COLO668 (cell line): ENCODE data around the gene IRF9.

ENCODE experiments used
- DNase-seq: peaks from one replicate; lab custom pipeline; 2025; ENCODE audit not compliant: unreplicated experiment; lab: John Stamatoyannopoulos, UW

Gene IRF9

DNA sequence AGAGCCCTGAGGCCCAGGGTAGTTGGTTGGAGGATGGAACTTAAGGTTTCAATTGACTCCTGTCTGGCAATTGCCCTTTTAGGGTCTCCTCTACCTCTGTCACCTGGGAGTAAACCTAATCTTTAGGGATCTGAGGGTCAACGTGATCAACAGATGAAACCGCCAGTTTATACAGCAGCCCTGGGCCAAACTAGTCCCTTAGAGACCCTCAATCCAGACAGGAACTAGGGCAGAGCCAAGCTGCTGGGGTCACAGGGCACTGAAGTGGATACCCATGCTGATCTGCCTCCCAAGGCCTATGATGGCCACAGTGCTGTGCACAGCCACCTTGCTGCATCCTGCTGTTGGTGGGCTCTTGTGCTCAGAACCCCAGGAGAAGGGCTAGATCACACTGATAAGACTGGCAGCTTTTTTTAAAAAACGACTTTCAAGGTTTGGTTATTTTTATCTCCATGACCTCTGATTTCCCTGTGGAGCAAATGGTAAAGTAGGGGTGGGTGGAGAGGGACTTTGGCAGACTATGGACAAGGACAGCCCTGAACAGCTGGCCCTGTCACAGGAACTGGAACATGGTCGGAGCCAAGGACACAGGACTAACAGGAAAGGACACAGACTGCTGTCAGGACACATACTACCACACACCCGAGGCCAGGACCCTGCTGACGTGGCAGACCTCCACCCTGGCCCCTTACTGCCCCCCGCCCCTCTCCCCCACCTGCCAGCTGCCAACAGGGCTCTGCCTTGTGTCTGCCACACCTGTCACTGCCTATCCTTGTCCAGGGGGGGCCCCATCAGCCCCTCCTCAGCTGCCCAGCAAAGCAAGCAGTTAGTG, 30.1 kb upstream of the IRF9 start:
- DNase-seq = no peak

DNA sequence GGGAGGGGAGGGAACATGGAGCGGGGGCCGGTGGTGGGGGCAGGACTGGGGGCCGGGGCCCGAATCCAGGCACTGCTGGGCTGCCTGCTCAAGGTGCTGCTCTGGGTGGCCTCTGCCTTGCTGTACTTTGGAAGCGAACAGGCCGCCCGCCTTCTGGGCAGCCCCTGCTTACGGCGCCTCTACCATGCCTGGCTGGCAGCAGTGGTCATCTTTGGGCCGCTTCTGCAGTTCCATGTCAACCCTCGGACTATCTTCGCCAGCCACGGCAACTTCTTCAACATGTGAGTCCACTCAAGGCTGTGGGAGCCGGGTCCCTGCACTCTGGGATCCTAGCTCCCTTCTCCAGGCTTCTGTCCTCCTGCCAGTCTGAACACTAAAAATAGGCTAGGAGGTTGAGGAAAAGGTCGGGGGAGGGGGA, 29.5 kb upstream of the IRF9 start:
- no peak for DNase-seq

DNA sequence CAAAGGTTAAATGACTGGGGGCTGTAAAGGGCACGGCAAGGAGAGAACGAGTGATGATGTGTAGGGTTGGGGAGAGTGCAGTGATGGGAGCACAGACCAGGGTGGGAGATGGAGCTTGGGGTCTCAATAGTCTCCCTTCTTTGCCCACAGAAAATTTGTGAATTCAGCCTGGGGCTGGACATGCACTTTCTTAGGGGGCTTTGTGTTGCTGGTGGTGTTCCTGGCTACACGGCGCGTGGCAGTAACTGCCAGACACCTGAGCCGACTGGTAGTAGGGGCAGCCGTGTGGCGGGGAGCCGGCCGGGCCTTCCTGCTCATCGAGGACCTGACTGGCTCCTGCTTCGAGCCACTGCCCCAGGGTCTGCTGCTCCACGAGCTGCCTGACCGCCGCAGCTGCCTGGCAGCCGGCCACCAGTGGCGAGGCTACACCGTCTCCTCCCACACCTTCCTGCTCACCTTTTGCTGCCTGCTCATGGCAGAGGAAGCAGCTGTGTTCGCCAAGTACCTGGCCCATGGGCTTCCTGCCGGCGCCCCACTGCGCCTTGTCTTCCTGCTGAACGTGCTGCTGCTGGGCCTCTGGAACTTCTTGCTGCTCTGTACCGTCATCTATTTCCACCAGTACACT, 28.9 kb upstream of the IRF9 start:
- peak; percentile 77 for DNase-seq

DNA sequence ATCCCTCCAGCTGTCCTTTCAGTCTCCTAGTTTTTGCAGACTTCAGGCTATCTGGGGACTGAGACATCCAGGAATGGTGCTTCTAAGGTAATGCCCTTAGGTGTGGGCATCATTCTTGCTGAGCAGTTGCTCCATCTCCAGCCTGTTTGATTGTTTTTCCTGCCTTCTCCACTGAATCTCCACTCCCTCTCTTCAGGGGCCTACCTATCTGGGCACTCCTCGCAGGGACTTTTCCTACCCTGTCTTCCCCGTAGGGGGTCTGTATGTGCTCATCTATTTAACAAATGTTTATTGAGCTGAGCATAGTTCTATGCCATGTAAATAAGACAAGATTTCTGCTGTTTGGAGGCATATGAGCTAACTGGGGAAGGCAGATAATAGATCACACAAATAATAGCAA, 28.1 kb upstream of the IRF9 start:
- DNase-seq = no peak

DNA sequence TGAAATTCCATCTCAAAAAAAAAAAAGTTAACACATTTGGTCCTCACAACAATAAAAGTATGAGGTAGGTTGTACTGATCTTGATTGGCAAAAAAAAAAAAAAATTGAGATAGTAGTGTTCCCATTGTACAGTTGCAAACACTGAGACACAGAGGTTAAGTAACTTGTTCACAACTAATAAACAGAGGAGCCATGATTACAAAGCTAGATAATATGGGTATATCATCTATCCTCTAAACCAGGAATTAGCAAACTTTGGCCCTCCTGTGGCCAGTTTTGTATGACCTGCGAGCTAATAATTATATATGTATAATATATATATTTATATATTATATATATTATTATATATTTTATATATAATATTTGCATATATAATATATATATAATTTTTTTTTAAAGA, 27.3 kb upstream of the IRF9 start:
- no peak for DNase-seq

DNA sequence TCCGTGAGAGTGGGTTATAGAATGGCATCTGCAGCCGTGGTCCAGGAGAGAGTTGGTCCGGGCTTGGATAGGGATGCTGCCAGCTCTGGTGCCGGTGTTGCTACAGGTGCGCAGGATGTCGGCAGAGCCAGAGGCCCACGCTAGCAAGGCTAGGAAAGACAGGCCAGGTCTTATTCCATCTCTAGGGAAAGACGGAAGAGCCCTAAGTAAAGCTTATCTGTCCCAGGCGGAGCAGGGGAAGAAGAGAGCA, 25.6 kb upstream of the IRF9 start:
- no peak for DNase-seq

DNA sequence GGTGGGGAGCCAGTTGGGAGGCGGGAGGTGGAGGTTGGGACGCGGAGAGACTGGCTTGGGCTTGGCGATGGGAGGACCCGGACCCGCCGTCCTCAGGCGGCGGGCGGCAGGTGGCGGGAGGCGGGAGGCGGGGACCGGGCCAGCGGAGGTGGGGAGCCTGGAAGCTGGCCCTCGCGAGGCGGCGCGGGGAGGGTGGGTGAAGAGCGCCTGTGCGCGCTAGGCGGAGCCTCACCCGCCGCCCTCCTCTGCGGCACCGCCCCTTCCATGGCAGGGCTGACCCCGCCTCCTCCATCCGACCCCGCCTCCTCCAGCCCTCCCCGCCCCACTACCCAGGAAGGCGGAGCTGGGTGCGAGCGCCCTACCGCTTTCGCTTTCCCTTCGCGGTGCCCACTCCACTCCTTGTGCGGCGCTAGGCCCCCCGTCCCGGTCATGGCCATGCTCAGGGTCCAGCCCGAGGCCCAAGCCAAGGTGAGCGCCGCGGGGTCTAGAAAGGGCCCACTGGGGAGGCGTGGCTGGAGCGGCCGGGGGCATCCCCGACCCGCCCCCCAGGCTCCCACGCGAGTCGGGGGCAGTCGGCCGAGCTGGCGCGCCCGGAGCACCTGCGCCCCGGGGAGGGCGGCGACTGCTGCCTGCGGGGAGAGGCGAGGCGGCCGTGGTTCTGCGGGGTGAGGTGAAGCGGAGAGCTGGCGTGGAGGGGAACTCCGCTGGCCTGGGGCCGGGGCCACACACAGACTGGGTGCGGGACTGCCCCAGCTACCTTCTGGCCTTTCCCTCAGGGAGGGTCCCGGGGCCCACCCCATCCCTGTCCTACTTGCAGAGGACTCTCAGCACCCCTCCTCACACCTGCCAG, 25.0 kb upstream of the IRF9 start, which contains the start of gene PSME1:
PSME1 (plus strand) TSS at position 361 of the 850 bp plus-strand sequence; CDS start at position 430, 69 bp downstream.
- DNase-seq = peak; percentile 99

DNA sequence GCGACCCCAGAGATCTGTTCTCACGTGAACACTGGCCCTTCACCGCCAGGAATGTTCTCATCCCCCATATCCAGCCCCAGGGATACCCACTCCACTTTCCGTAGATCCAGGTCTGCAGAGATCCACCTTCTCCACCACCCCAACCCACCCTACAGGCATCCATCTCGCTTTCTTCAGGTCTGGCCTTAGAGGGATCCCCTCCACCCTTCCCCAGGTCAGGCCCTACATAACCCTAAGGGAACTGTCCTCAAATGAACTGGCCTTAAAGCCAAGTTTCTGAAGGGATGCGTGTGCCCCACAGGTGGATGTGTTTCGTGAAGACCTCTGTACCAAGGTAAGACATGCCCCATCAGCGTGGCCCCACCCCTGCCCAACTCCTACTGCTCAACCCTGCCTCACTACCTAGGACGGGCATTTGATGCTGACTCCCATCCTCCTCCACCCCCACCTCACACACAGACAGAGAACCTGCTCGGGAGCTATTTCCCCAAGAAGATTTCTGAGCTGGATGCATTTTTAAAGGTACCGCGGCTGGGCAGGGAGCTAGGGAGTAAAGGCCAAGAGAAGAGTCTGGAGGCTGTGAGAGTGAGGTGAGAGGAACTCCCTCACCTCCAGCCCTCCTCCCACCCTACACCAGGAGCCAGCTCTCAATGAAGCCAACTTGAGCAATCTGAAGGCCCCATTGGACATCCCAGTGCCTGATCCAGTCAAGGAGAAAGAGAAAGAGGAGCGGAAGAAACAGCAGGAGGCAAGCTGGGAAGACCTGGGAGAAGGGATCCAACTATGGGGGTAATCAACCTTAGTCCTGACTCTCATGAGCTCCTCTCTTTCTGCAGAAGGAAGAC, 24.2 kb upstream of the IRF9 start:
- DNase-seq = peak; percentile 25

DNA sequence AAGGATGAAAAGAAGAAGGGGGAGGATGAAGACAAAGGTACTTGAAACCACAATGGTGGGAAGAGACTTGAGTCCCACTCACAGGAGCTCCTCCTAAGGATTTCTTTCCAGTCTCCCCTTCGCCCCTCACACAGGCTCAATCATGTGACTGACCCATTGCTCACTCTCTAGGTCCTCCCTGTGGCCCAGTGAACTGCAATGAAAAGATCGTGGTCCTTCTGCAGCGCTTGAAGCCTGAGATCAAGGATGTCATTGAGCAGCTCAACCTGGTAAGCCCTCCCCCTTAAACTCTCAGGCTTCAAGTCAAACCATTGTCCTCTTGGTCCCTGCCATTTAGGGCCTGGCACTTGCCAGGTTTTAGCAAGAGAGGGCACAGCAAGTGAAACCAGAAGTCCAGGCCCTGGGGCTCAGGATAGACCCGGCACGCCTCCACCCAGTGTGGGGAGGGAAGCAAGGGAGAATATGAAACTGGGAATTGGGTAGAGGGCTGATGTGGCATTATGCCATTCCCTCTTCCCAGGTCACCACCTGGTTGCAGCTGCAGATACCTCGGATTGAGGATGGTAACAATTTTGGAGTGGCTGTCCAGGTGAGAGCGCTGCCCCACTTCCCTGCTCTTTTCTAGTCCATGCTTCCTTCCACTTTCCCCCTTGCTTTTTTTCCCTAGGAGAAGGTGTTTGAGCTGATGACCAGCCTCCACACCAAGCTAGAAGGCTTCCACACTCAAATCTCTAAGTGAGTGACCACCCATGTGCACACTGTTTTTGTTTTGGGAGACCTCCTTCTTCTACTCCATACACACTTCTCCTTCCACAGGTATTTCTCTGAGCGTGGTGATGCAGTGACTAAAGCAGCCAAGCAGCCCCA, 23.3 kb upstream of the IRF9 start:
- DNase-seq = no peak

DNA sequence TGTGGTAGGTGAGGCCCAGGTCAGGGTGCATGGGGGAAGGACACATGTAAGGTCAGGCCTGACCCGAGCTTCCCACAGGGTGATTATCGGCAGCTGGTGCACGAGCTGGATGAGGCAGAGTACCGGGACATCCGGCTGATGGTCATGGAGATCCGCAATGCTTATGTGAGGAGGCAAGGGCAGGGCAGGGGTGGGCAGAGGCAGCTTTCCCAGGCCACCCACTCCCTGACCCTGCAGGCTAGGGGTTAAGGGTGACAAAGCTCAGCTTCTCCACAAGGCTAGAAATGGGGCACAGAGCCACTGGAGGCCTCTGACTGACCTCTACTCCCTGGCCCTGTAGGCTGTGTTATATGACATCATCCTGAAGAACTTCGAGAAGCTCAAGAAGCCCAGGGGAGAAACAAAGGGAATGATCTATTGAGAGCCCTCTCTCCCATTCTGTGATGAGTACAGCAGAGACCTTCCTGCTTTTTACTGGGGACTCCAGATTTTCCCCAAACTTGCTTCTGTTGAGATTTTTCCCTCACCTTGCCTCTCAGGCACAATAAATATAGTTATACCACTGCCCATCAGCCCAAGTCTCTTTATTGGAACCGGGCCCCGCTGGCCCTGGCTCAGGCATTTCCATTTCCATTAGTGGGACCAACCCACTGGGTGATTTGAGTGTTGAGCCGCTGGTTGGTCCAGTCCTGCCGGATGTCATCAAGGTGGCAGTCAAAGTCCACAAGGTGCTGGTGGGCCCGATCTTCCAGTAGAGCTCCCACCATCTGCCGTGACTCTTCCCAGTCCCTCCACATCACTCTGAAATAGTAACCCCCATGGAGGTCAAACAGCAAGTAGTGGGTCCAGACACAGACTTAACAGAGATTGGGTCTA, 22.4 kb upstream of the IRF9 start:
- DNase-seq = no peak

DNA sequence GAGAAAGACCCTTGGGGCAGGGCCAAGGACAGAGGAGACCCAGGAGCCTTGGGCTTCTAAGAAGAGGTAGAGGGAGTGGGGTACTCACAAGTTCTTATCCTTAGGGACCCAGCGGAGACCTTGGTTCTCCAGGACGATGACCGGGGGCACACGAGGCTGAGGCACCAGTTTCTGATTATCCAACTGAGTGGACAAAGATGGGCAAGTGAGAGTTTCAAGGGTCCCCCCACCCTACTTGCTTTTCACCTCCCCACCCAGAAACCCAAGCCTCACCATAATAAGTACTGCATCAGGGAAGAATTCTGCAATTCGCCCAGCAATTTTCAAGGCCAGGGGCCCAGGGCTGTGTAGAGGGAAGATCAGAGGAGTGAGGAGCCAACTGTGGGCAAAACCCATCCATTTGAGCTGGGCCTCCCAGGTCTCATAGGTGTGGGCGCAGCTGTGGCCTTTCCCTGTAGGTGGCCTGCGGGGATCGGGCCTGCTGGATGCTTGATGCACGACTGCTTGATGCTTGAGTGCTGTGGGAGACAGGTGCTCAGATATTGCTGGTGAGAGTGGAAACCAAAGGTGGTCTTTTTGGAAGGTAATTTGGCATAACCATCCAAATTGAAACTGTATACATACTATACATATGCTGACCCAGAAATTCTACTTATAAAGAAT, 21.7 kb upstream of the IRF9 start:
- DNase-seq = peak; percentile 67

DNA sequence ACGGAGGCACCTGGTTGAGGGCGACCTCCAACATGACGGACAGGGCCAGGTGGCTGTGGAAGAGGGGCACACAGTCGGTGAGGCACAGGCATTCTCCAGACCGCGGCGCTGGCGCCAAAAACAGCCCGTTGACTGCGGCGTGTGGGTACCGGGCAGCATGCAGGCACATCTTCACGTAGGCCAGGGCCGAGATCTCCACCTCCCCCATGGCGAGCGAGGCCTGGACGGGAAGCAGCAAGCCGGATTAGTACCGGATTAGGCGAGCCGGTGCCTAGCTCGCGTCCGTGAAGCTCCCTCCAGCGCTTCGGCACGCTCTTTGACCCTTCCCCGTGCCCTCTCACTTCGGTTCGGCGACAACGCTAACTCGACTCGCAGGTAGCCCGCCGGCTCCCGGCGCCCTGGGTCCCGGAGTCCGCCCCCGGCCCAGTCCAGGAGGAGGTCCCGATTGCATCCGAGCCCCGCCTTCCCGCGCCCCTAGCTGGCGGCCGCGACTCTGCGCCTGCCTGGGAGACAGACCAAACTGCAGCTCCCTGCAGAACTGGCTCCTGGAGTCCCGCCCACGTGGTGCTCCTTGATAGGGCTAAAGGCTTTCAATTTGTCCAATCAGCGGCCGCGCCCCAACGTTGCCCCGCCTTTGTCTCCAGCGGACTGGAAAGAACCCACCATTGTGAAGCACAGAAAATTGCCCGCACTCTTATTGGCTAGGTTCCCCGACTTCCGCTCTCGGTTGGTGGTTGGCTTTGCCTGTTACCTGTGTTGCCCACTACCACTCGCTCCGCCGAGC, 19.8 kb upstream of the IRF9 start, which contains the start of gene EMC9:
EMC9 (minus strand) TSS at position 495 of the 784 bp plus-strand sequence; CDS start at position 208, 287 bp downstream.
- DNase-seq = peak; percentile 100

DNA sequence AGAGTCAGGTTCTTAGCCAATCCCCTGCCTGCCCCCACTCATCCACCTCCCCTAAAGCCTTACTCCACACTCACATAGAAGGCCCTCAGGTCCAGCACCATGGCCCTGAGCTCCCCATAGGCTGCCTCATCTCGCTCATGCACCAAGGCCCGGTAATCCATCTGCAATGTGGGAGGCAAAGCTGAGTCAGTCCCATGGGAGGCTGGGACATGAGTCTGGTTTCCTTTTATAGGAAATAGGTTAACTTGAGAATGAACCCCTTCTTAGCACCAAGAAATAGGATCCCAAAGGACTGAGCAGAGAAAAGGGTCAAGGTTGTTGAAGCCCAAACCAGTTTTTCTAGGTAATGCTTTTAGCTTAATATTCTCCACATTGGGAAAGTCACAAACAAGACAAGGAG, 17.6 kb upstream of the IRF9 start:
- DNase-seq = no peak

DNA sequence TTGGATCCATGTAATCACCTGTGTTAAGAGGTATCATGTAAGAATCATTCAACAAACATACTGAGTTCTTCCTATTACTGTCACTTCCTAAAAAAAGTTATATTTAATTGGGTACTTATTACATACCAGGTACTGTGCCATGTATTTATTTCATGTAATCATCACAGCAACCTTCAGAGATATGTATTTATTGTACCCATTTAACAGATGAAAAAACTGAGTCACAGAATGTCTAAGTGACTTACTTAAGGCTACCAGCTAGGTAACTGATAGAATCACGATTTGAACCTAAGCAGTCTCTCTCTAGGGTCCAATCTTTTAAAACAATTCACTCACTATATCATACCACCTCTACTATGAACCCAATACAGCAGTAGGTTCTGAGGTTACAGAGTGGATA, 16.6 kb upstream of the IRF9 start:
- no peak for DNase-seq

DNA sequence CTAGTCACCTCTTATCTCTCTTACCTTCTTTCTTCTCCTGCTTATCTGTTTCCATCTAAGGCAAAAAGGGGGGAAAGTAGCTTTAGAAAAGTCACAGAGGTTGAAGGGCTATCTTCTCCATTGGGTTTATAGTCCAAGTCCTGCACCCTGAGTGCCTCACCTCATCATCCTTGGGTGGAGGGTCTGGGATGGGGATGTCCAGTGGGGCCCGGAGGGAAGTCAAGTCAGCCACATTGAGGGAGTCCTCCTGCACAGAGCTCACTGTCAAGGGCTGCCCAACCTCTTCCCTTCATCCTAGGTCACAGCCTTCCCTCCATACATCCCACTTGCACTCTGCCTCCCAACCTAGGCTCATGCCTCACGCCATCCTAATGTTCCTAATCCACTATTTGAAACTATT, 15.8 kb upstream of the IRF9 start:
- DNase-seq = no peak

DNA sequence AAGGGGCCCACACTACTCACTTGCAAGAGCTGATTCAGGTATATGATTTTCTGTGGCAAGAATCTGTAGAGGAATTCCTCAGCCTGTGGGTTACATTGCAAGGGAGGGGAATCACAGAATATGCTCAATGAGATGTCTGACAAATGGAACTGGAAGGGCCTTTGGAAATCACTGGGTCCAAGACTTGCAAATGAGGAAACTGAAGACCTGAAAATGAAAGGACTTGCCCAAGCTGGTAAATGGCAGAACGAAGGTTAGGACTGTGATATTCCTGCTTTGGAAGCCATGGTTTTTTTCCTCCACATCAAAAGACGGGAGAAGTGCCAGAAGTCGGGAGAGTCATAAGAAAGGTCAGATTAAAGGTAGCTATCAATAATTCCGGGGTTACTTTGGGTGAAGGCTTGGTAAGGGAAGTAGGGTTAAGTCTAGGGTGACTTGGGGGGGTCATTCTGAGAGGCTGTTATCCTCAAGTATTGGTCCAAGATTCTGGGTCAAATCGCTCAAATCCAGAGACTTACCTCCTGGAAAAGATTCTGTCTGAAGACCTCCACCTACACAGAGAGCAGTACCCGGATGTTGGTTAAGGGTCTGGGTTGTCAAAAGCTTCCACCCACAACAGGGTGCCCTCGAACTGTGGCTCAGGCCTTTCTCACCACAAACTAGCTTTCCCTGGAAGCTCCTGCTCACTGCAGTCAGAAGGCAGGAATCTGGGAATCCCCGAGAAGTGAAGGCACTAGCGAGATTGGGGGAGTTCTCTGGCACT, 15.2 kb upstream of the IRF9 start:
- no peak for DNase-seq

DNA sequence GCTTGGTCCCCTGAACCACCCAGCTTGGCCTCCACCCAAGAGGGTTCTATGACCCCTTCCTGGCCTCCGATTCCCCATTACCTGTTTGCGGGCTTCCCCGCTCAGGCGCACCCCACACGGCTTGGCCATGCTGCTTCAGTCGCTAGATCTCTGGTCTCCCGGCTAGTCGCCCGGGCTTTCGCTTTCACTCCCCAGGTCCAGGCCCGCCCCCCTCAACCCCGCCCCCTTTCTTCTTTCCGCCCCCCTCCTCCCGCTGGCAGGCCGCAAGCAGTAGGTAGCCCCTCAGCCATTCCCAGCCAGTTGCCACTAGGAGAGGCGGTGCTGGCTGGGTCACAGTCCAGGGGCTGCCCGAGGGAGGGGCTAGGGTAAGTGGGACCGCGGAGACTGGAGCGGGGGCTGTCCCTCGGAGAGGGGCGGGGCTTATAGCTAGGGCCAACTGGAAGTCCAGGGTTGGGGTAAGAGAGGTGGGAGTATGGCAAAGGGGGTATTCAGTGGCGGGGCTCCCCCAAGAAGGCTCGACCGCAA, 14.6 kb upstream of the IRF9 start, which contains the start of gene PSME2:
PSME2 (minus strand) TSS at position 158 of the 525 bp plus-strand sequence; CDS start at position 129, 29 bp downstream.
- DNase-seq = peak; percentile 95
